HG02798 (cell line): ENCODE data around the gene SUSD1.

ENCODE experiments used
- ATAC-seq: cut with Tn5 transposase; IDR thresholded peaks from one replicate; pipeline ENCODE4 v1.9.1; 2021; ENCODE audit warnings: mild to moderate bottlenecking; ENCODE audit not compliant: unreplicated experiment, poor library complexity

SUSD1 gene

DNA sequence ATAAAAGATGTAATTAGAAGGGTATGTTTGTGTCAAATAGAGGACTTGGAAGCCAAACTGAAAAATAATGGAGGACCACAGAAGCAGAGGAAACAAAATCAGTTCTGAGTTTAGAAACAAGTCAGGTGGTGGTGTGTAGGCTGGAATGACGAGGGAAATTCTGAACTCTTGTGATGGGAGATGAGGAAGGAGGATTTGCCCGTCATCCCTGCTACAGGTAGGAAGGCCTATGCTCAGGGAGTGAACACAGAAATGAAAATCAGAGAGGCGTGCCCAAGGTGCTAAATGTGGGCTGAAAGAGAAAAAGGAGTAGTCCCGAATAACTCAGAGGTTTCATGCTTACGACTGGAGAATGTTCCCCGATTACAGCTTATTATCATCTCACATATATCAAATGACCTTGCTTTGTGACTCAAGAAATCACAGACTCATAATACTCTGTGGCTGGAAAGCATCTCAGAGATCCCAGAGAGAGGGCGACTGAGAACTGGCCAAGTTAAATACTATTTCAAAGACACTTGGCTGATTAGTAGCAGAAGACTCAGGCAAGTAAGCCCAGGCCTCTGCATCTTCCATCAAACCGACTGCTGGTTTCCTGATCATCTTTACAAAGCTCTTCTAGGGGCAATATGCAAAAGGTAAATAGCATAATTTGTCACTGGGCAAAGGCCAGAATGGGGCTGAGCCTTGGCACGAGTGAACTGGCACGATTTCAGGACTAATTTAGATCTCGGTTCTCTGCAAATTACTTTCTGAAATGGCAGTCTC is 126.0 kb downstream of the SUSD1 start:
- ATAC-seq, result no peak

- no peak for ATAC-seq
Observed at GRCh38 chr9:112047538-112048066, 127.5 kb downstream of the SUSD1 start.

GRCh38 chr9:112046181-112046580 is 128.9 kb downstream of the SUSD1 start:
- ATAC-seq, result no peak

DNA sequence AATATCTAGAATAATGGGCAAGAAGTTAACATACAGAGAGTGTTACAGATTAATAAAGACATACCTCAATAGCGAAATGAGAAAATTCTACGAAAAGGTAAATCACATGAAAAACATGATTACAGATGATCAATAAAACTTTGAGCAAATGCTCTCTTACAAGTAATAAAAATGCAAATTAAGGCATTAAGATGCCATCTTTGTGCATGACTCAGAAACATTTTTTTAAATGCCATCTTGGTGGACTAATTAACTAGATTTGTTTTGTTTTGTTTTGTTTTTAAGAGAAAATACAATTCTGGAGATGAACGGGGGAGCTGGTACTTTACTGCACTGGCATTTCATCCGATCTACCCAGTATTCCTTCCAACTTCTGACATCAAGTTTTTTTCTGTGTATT is 130.2 kb downstream of the SUSD1 start:
- ATAC-seq, result no peak

GRCh38 chr9:112044186-112044585 is 130.9 kb downstream of the SUSD1 start:
- ATAC-seq, result no peak

GRCh38 chr9:112043423-112043822 is 131.7 kb downstream of the SUSD1 start:
- ATAC-seq, result no peak

- no peak for ATAC-seq
Observed at GRCh38 chr9:112042769-112043168, 132.3 kb downstream of the SUSD1 start.

- ATAC-seq, result no peak
Observed at GRCh38 chr9:112042244-112042638, 132.9 kb downstream of the SUSD1 start.

DNA sequence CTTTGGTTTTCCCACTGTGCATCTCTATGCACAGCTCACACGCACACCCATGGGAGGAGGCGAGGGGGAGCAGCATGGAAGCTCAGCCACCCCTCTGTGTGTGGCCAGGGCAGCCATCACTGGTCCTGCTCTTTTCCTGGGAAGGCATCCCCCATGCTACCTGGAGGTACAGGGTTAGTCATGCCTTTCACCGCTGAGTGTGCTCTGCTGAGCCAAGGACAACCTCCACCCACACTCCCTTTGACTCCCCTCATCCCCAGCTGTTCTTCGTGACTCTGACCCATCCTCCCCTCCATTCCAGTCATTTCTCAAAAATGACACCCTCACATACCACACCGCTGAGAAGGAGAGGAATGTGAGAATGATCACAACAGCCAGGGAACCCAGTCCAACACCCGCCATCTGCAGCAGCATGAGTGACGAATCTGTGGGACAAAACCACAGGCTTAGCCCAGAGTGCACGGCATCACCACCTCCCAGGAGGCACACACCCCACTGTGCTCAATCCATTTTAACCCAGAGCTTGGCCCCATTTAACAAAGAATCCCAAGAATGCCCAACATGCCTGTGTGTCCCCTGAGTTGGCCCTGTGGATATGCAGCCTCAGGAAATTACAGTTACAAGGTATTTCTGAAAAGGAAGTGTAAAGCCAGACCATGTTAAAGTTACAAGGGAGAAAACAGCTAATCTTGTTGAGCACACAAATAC is 133.4 kb downstream of the SUSD1 start:
- no peak for ATAC-seq

GRCh38 chr9:112041199-112041535 is 133.9 kb downstream of the SUSD1 start:
- ATAC-seq, result no peak

- no peak for ATAC-seq
Observed at GRCh38 chr9:112038017-112038408, 137.1 kb downstream of the SUSD1 start.

DNA sequence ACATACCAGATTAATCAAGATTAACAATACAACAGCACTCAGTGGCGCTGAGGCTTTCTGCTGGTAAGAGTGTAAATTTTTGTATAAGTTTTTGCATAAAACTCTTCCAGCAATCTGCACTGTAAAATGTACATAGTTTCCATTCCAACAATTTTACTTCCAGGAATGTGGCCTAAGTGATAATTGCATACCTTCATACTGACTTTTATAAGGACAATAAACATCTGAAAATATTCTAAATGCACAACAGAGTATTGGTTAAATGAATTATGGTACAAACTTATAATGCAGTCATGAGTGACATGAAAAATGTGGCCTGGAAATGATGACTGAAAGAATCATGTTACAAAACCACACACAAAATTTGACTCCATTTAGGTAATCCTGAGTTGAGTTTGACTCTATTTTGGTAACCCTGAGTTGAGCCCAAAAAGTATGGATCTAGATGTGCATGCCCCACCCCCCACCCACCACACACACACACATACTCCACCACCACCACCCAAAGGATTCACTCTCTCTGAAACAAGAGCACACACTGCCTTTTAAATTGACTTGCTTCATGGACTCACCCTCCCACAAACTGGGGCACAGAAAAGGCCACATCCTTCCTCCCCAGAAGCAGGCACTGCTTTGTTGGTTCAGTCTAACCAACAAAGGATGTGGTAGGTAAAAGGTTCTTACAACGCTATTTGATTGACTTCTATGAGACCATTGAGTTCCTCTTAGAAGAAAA is 137.6 kb downstream of the SUSD1 start:
- ATAC-seq, result peak; percentile 29

DNA sequence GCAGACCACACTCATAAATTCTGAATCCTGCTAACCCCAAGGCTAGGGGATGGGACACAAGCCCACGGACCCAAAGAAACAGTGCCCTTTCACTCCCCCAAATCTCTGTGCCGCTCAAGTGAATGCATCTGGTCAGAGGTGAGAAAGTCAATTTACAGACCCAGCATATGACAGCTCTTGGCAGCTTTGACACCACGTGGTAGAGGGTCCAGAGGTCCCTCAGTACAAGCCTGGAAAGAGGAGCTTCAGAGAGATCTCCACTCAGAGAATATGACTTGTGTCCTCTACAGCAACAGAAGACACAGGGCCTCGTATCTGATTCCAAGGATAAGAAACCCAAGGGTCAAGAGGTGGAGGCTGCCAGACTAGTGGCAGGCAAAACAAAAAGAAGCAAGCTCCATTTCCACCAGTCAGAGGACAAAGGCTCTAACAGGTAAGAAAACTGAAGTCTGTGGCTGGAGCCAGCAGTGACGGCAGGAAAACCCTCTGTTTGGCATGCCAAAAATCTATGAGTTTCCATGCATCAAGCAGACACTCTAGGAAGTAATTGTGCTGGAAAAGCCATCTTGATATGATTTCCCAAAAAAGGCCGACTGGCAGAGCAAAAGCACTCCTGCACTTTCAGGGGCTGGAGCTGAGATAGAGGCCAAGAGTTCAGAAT is 139.8 kb downstream of the SUSD1 start:
- no peak for ATAC-seq

DNA sequence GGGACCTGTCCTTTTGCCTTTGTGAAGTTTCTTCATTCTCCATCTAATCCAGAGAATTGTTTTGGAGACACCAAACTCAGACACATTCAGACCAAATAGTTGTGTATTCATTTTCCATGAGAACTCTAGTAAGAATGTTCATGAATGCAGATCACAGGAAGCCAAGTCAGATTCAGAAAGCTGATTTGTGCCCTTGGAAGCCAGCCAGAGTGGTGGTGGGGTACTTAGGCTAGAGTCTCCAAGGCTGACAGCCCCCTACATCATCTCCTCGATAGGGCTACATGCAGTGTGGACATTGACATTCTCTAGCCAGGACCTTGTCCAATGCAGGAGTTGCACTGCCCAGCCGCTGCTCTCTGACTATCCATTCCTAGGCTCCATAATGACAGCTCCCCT is 140.9 kb downstream of the SUSD1 start:
- ATAC-seq, result no peak

GRCh38 chr9:112033237-112034215 is 141.6 kb downstream of the SUSD1 start:
- ATAC-seq, result no peak

DNA sequence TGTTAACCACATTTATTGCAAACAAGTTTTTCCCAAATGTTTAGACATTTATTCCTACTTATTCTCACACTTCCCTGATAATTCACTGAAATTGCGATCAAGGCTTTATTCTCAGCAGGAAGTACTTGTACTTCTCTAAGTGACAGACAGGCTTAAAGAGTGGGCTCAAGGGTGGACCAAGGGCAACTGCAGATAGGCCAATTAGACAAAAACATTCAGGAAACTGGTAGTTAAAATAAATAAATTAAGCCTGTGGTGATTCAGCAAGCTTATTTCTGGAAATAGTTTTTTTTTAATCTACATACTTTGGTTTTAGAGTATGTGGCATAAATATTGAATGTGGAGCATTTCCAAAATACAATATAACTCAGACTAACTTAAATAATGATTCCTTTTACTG is 142.4 kb downstream of the SUSD1 start:
- ATAC-seq, result no peak

- ATAC-seq, result peak; percentile 66
Observed at GRCh38 chr9:112032009-112032408, 143.1 kb downstream of the SUSD1 start.

- ATAC-seq, result no peak
Observed at GRCh38 chr9:112031400-112031799, 143.7 kb downstream of the SUSD1 start.

GRCh38 chr9:112029921-112030444 is 145.1 kb downstream of the SUSD1 start:
- no peak for ATAC-seq
